Measurements from ENCODE around the gene BCL2L13.

BCL2L13 gene

DNA sequence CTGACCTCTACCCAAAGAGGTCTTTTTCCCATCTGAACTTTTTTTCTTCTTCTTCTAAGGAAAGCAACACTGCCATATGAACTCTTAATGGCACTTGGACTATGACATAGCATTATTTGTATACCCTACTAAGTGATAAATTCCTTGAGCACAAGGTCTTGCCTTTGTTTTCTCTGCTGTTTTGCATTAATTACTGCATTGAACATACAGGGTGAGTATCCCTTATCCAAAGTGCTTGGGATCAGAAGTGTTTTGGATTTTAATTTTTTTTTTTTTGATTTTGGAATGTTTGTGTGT, 86.9 kb downstream of the BCL2L13 start:
- DNase-seq (ENCODE audit: low read depth) = no peak
- TF ChIP-seq, protein P1, sequence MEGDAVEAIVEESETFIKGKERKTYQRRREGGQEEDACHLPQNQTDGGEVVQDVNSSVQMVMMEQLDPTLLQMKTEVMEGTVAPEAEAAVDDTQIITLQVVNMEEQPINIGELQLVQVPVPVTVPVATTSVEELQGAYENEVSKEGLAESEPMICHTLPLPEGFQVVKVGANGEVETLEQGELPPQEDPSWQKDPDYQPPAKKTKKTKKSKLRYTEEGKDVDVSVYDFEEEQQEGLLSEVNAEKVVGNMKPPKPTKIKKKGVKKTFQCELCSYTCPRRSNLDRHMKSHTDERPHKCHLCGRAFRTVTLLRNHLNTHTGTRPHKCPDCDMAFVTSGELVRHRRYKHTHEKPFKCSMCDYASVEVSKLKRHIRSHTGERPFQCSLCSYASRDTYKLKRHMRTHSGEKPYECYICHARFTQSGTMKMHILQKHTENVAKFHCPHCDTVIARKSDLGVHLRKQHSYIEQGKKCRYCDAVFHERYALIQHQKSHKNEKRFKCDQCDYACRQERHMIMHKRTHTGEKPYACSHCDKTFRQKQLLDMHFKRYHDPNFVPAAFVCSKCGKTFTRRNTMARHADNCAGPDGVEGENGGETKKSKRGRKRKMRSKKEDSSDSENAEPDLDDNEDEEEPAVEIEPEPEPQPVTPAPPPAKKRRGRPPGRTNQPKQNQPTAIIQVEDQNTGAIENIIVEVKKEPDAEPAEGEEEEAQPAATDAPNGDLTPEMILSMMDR (IDR thresholded peaks at IDR 0.05; ENCODE audit: control insufficient read depth, extremely low read depth, insufficient read depth) = no peak
- no peak overlapping the region for H3K4me3 ChIP-seq (ENCODE audit: low read depth, low read length)

DNA sequence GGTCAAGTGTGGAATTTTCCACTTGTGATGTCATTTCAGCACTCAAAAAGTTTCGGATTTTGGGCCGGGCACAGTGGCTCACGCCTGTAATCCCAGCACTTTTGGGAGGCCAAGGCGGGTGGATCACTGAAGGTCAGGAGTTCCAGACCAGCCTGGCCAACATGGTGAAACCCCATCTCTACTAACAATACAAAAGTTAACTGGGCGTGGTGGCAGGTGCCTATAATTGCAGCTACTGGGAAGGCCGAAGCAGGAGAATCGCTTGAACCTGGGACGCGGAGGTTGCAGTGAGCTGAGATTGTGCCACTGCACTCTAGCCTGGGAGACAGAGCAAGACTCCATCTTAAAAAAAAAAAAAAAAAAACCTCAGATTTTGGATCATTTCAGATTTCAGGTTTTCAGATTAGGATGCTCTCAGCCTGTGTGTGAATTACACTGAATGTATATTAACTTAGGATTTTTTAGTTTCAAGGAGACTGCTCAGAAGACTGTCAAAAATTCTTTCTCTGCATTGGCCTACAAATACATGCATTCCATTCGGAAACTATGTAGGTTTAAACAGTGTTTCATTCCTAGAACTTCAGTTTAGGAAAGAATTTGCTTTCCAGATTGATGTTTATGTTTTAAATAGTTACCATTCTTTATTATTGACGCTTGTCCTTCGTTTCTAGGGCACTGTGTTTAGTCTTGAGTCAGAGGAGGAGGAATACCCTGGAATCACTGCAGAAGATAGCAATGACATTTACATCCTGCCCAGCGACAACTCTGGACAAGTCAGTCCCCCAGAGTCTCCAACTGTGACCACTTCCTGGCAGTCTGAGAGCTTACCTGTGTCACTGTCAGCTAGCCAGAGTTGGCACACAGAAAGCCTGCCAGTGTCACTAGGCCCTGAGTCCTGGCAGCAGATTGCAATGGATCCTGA, 87.7 kb downstream of the BCL2L13 start:
- TF ChIP-seq, protein P1 (IDR thresholded peaks at IDR 0.05; ENCODE audit: control insufficient read depth, extremely low read depth, insufficient read depth) = no peak
- H3K4me3 ChIP-seq (ENCODE audit: low read depth, low read length) = no peak overlapping the region
- no peak for DNase-seq (ENCODE audit: low read depth)

DNA sequence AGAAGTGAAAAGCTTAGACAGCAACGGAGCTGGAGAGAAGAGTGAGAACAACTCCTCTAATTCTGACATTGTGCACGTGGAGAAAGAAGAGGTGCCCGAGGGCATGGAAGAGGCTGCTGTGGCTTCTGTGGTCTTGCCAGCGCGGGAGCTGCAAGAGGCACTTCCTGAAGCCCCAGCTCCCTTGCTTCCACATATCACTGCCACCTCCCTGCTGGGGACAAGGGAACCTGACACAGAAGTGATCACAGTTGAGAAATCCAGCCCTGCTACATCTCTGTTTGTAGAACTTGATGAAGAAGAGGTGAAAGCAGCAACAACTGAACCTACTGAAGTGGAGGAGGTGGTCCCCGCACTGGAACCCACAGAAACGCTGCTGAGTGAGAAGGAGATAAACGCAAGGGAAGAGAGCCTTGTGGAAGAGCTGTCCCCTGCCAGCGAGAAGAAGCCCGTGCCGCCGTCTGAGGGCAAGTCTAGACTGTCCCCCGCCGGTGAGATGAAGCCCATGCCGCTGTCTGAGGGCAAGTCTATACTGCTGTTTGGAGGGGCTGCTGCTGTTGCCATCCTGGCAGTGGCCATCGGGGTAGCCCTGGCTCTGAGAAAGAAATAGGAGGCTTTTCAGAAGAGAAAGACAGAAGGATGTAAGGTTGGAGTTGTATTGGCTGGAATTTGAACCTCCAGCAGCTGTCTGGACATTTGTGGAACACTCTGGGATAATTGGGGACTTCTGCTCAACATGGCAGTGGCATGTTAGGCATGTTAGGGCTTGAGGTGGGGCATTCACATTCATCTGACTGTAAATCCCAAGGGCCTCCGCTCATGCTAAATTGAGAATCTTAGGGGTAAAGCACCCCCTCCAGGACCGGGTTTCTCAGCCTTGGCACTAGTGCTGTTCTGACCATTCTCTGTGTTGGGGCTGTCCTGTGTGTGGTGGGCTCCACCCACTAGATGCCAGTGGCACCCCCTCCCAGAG, 88.7 kb downstream of the BCL2L13 start:
- DNase-seq (ENCODE audit: low read depth) = no peak
- no peak overlapping the region for H3K4me3 ChIP-seq (ENCODE audit: low read depth, low read length)
- TF ChIP-seq, protein P1 (IDR thresholded peaks at IDR 0.05; ENCODE audit: control insufficient read depth, extremely low read depth, insufficient read depth) = no peak

DNA sequence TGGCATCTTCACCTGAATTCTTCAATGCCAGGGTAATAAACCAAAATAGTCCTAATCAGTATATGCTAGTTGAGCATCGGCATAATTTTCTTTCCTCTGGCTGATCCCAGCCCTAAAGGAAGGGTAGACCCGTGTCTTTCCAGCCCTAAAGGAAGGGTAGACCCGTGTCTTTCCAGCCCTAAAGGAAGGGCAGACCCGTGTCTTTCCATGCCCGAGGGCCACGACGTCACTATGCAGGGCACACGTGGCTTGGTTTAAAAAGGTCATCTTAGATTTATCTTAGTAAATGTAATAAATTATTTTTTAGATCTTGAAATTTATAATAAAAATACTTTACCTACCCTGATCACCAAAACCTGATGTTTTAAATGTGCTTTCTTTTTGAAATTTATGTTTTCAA, 90.2 kb downstream of the BCL2L13 start:
- no peak for DNase-seq (ENCODE audit: low read depth)
- TF ChIP-seq, protein P1 (IDR thresholded peaks at IDR 0.05; ENCODE audit: control insufficient read depth, extremely low read depth, insufficient read depth) = no peak

DNA sequence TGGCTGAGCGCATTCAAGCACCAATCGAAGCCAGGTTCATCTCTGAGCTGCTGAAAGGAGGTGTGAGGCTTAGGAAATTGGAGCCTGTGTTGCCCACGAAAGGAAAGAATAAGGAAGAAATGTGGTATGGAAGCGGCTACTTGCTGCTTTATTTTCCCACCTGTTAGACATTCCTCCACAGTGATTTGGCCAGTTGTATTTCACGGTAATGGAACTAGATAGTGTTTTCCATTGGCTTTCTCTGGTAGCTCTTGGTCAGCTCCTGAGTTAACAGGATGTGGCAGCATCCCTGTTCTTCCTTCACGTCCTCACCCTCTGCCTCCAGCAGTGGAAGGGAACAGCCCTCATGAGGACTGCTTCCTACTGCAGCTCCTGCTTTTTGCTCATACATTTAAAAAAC, 91.0 kb downstream of the BCL2L13 start:
- no peak for DNase-seq (ENCODE audit: low read depth)
- TF ChIP-seq, protein P1 (IDR thresholded peaks at IDR 0.05; ENCODE audit: control insufficient read depth, extremely low read depth, insufficient read depth) = no peak
- H3K4me3 ChIP-seq (ENCODE audit: low read depth, low read length) = no peak overlapping the region

More for the DNA sequence above, 90.2 kb downstream of the BCL2L13 start:
- no peak overlapping the region for H3K4me3 ChIP-seq (ENCODE audit: low read depth, low read length)

DNA sequence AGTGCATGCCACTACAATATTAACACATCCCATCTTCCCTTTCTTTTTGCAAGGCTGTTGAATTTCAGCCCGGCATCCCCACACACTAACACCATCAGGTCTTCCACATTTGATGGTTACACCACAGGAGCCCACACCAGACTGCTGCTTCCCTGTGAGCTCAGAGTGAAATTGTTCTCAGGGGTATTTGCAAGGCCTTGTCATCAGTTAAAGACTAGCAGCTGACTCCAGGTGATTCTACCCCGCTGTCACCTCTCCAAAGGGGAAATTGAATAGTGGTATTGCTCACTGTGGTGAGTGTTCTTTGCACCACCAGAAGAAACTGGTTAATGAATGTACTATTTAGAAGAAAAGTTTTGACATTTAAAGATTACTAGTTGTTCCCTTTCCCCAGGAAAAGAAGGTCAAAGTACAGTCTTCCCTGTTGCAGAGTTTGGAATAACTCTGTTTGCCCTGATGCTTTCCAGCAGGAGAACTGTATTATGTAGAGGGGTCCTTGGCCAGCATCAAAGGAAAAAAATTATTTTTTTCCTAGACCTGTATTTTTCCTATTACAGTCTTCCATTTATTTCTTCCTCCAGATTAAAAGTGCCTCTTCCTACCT, 93.8 kb downstream of the BCL2L13 start:
- TF ChIP-seq, protein P1 (IDR thresholded peaks at IDR 0.05; ENCODE audit: control insufficient read depth, extremely low read depth, insufficient read depth) = no peak
- no peak for DNase-seq (ENCODE audit: low read depth)
- H3K4me3 ChIP-seq (ENCODE audit: low read depth, low read length) = no peak overlapping the region

All from LNCaP clone FGC (cell line).